ENCODE results near the gene PTPRN2. TPM values are rescaled to one million over a fixed set of nuclear protein-coding genes. Genes with fewer than 3 reads are reported as not detected.

Gene PTPRN2
- total RNA-seq, 1 experiment from 2014 or later = 1.7 TPM

DNA sequence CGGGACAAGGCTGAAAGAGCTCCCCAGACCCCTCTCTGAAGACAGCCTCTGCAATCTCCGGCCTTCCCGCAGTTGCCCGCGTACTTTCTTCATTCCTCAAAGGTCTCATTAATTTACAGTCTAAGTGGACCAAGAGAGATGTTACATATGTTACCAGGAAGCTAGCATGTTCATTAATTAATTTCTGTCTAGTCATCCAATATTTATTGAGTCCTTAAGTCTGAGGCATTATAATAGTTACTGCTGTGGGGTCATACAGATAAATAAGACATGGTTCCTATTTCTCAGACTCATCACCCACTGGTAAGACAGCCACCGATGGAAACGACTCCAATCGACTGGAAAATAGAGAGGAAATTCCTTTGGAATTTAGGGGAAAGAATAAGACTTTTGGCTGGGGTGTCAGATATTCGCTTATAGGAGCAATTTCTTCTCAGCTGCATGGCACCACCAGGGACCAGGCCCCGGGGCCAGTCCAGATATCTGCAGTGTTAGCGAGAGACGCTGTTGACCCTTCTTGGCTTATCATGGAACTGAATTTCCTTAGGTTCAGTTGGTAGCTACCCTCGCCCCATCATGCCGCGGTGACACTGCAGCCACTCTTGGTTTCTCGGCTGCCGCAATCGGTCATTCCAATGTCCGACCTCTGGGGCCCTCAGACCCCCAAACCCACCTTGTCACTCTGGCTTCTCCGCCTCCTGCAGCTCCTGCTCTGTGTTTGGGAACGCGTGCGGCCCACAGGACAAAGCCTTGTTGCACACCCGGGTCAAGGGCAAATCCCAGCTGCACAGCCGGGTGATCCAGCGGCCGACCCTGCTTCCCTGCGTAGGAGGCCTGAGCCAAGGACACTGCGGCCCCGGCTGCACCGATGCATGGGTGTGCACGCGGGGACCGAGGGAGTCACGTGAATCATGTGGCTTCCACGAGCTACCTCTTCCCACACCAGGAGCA lies 867.6 kb downstream of the PTPRN2 start:
- H3K4me3 ChIP-seq (ENCODE audit: low read length) = no peak overlapping the region
- H3K4me1 ChIP-seq (ENCODE audit: low read length) = no peaks in the 10 kb centered on the region
- no peak overlapping the region for H3K9ac ChIP-seq (ENCODE audit: low read length)
- no peaks in the 10 kb centered on the region for H3K79me2 ChIP-seq (ENCODE audit: low read length)
- DNase-seq = no peak
- H2AFZ ChIP-seq (ENCODE audit: low read length) = no peak overlapping the region
- no peaks in the 10 kb centered on the region for H3K36me3 ChIP-seq (ENCODE audit: insufficient read depth, low read length)
- no peaks in the 10 kb centered on the region for H3K9me2 ChIP-seq (replicated peaks; ENCODE audit: insufficient read depth, low read length)
- no peaks in the 10 kb centered on the region for H4K20me1 ChIP-seq (ENCODE audit: insufficient read depth, low read depth, low read length)
- no peaks in the 10 kb centered on the region for H3K27me3 ChIP-seq (ENCODE audit: low read length)
- no peak overlapping the region for H3K4me2 ChIP-seq (ENCODE audit: low read depth, low read length, poor library complexity, severe bottlenecking)
- no peak overlapping the region for H3K27ac ChIP-seq (ENCODE audit: low read length)
- H3K9me3 ChIP-seq (ENCODE audit: low read length) = no peaks in the 10 kb centered on the region

DNA sequence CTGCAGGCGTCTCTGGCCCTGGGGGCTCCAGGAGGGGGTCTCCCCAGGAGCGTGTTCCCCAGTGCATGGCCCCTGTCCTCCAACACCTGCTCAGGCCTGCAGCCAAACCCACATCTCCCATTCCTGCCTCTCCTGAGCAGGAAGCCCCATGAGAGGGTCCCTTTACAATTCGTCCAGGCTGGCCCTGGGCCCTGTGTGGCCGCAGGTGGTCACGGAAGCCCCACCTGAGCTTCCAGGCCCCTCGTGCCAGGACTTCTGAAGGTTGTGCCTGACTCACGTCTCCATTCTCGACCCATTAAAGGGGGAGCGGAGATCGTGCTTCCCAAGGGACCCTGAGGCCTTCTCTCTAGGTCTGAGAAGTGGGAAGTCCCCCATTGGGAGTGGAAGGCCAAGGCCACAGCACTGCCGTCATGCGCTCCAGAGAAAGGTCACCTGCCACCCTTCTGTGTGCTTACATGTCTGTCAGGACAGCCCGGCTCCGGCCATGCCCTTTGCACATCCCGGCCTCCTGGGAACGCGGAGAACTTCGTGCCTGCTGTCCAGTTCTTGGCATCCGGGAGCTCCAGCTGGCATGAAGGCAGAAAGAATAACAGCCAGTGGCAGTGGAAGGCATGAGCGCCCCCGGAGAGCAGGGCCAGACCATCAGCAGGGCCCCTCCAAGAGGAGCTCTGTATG lies 868.5 kb downstream of the PTPRN2 start:
- no peaks in the 10 kb centered on the region for H3K9me3 ChIP-seq (ENCODE audit: low read length)
- no peaks in the 10 kb centered on the region for H3K4me1 ChIP-seq (ENCODE audit: low read length)
- DNase-seq = no peak
- no peaks in the 10 kb centered on the region for H3K79me2 ChIP-seq (ENCODE audit: low read length)
- H3K27ac ChIP-seq (ENCODE audit: low read length) = no peak overlapping the region
- no peak overlapping the region for H2AFZ ChIP-seq (ENCODE audit: low read length)
- H3K9me2 ChIP-seq (replicated peaks; ENCODE audit: insufficient read depth, low read length) = no peaks in the 10 kb centered on the region
- no peaks in the 10 kb centered on the region for H3K27me3 ChIP-seq (ENCODE audit: low read length)
- no peak overlapping the region for H3K4me2 ChIP-seq (ENCODE audit: low read depth, low read length, poor library complexity, severe bottlenecking)
- no peak overlapping the region for H3K4me3 ChIP-seq (ENCODE audit: low read length)
- no peaks in the 10 kb centered on the region for H4K20me1 ChIP-seq (ENCODE audit: insufficient read depth, low read depth, low read length)
- H3K36me3 ChIP-seq (ENCODE audit: insufficient read depth, low read length) = no peaks in the 10 kb centered on the region
- H3K9ac ChIP-seq (ENCODE audit: low read length) = no peak overlapping the region

DNA sequence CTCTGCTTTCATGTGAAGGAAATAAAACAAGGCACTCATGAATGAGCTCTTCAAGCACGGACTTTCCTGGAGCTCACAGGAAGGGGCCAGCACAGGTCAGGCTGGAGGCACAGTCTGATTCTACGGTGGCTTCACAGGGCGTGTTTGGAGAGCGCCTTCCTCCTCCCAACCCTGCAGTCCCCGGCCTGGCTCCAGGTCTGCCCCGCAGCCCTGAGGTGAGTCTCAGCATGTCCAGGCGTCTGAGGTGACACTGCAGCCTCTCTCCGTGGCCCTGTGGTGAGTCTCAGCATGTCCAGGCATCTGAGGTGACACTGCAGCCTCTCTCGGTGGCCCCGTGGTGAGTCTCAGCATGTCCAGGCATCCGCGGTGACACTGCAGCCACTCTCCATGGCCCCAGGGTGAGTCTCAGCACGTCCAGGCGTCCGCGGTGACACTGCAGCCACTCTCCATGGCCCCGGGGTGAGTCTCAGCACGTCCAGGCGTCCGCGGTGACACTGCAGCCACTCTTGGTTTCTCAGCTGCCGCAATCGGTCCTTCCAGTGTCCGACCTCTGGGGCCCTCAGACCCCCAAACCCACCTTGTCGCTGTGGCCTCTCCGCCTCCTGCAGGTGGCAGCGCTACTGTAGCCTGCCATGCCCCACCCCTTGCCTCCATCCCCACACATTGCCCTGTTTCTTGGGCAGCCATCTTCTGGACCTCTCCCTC lies 869.2 kb downstream of the PTPRN2 start:
- no peak overlapping the region for H3K27ac ChIP-seq (ENCODE audit: low read length)
- H3K79me2 ChIP-seq (ENCODE audit: low read length) = no peaks in the 10 kb centered on the region
- DNase-seq = no peak
- H2AFZ ChIP-seq (ENCODE audit: low read length) = no peak overlapping the region
- H3K9ac ChIP-seq (ENCODE audit: low read length) = no peak overlapping the region
- no peaks in the 10 kb centered on the region for H3K27me3 ChIP-seq (ENCODE audit: low read length)
- no peak overlapping the region for H3K4me2 ChIP-seq (ENCODE audit: low read depth, low read length, poor library complexity, severe bottlenecking)
- no peak overlapping the region for H3K4me3 ChIP-seq (ENCODE audit: low read length)
- H3K36me3 ChIP-seq (ENCODE audit: insufficient read depth, low read length) = no peaks in the 10 kb centered on the region
- H3K9me3 ChIP-seq (ENCODE audit: low read length) = no peaks in the 10 kb centered on the region
- no peaks in the 10 kb centered on the region for H4K20me1 ChIP-seq (ENCODE audit: insufficient read depth, low read depth, low read length)
- no peaks in the 10 kb centered on the region for H3K4me1 ChIP-seq (ENCODE audit: low read length)
- H3K9me2 ChIP-seq (replicated peaks; ENCODE audit: insufficient read depth, low read length) = no peaks in the 10 kb centered on the region

DNA sequence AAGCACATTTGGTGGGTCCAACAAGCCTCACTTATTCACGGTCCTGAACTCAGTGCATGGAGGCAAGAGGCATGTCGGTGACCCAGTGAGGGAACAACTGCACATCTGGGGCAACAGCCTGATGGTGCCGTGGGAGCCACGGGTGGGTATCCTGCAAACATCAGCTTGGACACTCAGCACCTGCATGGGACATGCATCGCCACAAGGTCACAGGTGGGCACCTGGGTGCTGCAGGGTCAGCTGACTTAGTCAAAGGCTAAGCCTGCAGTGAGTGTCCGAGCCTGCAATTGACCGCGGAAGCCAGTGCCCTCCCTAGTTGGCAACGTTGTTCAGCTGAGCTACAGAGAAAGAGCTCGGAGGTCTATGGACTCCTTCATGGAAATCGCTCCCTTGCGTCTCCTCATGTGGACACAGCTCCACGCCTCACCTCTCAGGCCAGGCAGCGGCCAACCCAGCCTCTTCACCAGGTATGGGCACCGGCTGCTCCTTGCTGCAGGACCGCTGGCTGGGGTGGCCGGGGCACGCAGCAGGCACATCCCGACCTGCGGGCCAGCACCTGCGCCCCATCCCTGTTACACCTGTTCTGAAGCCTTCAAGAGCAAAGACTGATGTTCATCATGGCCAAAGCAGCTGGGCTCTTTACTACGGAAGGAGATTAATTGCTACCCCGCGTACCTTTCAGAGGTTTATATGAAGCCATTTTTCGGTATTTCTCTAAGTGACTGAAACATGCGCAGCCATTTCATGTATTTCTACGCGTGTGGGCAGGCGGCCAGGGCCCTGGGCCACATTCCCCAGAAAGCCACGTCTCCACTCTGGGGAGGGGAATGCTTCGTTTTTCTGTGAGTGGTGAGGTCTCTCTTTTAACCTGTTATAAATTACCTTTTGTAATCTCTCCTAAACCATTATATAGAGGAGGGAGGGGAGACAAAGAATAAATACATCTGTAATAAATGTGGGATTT lies 870.1 kb downstream of the PTPRN2 start:
- Histone ChIP-seq H3K27me3 (ENCODE audit: low read length) (no peaks in the 10 kb centered on the region), H4K20me1 (ENCODE audit: insufficient read depth, low read depth, low read length) (no peaks in the 10 kb centered on the region), H3K9ac (ENCODE audit: low read length) (no peak overlapping the region), H3K4me3 (ENCODE audit: low read length) (no peak overlapping the region), H3K79me2 (ENCODE audit: low read length) (no peaks in the 10 kb centered on the region), H3K36me3 (ENCODE audit: insufficient read depth, low read length) (no peaks in the 10 kb centered on the region), H3K9me3 (ENCODE audit: low read length) (no peaks in the 10 kb centered on the region), H2AFZ (ENCODE audit: low read length) (no peak overlapping the region), H3K9me2 (replicated peaks; ENCODE audit: insufficient read depth, low read length) (no peaks in the 10 kb centered on the region), H3K4me2 (ENCODE audit: low read depth, low read length, poor library complexity, severe bottlenecking) (no peak overlapping the region), H3K27ac (ENCODE audit: low read length) (no peak overlapping the region), H3K4me1 (ENCODE audit: low read length) (no peaks in the 10 kb centered on the region)
- DNase-seq = no peak

DNA sequence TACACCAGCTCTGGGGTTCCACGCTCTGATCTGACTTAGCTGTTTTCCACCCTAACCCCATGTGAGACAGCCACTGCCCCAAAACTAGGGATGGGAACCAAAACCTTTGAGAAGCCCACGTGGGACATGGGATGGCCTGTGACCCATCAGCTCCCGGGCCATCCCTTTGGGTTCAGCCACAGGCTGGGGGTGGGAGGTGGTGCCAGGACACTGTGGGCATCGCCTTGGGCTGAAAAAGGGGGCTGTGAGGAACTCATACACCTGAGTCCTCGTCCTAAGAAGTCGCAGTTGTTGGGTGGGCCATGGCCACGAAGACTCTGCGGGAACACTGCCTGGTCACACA lies 871.7 kb downstream of the PTPRN2 start:
- Histone ChIP-seq H3K27ac (ENCODE audit: low read length) (no peak overlapping the region), H3K4me2 (ENCODE audit: low read depth, low read length, poor library complexity, severe bottlenecking) (no peak overlapping the region), H3K9me2 (replicated peaks; ENCODE audit: insufficient read depth, low read length) (no peaks in the 10 kb centered on the region), H4K20me1 (ENCODE audit: insufficient read depth, low read depth, low read length) (no peaks in the 10 kb centered on the region), H3K4me3 (ENCODE audit: low read length) (no peak overlapping the region), H3K27me3 (ENCODE audit: low read length) (no peaks in the 10 kb centered on the region), H3K9me3 (ENCODE audit: low read length) (no peaks in the 10 kb centered on the region), H3K36me3 (ENCODE audit: insufficient read depth, low read length) (no peaks in the 10 kb centered on the region), H3K79me2 (ENCODE audit: low read length) (no peaks in the 10 kb centered on the region), H3K4me1 (ENCODE audit: low read length) (no peaks in the 10 kb centered on the region), H3K9ac (ENCODE audit: low read length) (no peak overlapping the region), H2AFZ (ENCODE audit: low read length) (no peak overlapping the region)
- no peak for DNase-seq

DNA sequence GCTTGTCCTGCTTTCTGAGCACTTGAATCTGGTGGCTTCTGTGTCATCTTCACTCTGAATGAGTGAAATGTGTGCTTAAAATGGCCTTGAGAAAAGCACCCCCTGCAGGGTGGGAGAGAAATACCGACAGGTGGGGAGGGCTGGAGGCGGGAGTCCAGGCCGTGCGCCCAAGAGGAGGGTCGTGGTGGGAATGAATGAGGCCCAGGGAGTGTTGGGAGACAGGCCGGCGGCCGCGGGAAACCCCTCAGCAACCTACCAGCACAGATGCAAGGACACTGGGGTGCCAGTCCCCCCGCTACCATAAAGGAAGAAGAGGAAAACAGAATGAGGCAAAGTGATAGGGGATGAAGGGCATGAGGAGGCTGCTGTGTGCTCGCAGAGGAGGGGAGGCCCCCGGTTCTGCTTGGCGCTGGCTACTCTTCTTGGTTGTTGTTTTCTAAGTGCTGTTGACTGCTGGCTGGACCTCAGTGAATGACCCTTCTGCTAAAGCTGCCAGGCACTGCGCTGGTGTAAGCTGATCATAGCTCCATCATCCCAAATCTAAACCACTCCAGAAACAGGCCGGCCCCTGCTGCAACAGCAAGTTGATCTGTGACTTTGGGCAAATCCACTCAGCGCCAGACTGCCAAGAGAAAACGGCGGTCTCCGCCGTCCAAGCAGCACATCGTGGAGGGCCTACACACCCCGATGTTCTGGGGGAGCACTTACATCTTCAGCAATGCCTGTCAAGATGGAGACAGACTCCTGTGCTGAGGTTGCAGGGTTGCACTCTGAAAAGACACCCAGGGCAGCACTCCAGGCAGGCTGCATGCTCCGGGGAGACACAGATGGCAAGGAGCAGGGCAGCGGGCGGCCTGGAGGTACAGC lies 872.3 kb downstream of the PTPRN2 start:
- H3K27ac ChIP-seq (ENCODE audit: low read length) = no peak overlapping the region
- H3K9ac ChIP-seq (ENCODE audit: low read length) = no peak overlapping the region
- H3K79me2 ChIP-seq (ENCODE audit: low read length) = no peaks in the 10 kb centered on the region
- H2AFZ ChIP-seq (ENCODE audit: low read length) = no peak overlapping the region
- H3K4me2 ChIP-seq (ENCODE audit: low read depth, low read length, poor library complexity, severe bottlenecking) = no peak overlapping the region
- H3K9me2 ChIP-seq (replicated peaks; ENCODE audit: insufficient read depth, low read length) = no peaks in the 10 kb centered on the region
- H3K9me3 ChIP-seq (ENCODE audit: low read length) = no peaks in the 10 kb centered on the region
- H3K36me3 ChIP-seq (ENCODE audit: insufficient read depth, low read length) = no peaks in the 10 kb centered on the region
- no peak overlapping the region for H3K4me3 ChIP-seq (ENCODE audit: low read length)
- DNase-seq = no peak
- H3K4me1 ChIP-seq (ENCODE audit: low read length) = no peaks in the 10 kb centered on the region
- no peaks in the 10 kb centered on the region for H3K27me3 ChIP-seq (ENCODE audit: low read length)
- no peaks in the 10 kb centered on the region for H4K20me1 ChIP-seq (ENCODE audit: insufficient read depth, low read depth, low read length)
